ENCODE results near the gene NSUN2. TPM values are rescaled to one million over a fixed set of nuclear protein-coding genes. Genes with fewer than 3 reads are reported as not detected.
"Not testable (repeated sequence)": the region's sequence is repeated elsewhere in the genome, so short reads cannot be mapped to it uniquely, and the experiment has no call there.

NSUN2 gene
- polyA plus RNA-seq, 2 donors = 24.5 to 44.4 TPM

- no peak overlapping the region for H3K4me3 ChIP-seq (ENCODE audit: low read depth in 1 of 2, low read length in 2 of 2)
- no peaks in the 10 kb centered on the region for H3K27me3 ChIP-seq (ENCODE audit: control insufficient read depth in 1 of 2, insufficient read depth in 2 of 2, low read length in 2 of 2)
- H3K36me3 ChIP-seq (ENCODE audit: control insufficient read depth in 2 of 2, insufficient read depth in 2 of 2, low read length in 1 of 2) = peaks cover 4 to 9% of the 10 kb centered on the region in 2 donors
- 83 to 87% methylated on average over 5 of the region's 5 CpGs for WGBS, 2 donors
- H3K9me3 ChIP-seq (ENCODE audit: control insufficient read depth in 2 of 2, insufficient read depth in 1 of 2, low read depth in 1 of 2, low read length in 1 of 2) = no peaks in the 10 kb centered on the region
- no peaks in the 10 kb centered on the region for H3K4me1 ChIP-seq (ENCODE audit: control insufficient read depth in 2 of 2, insufficient read depth in 2 of 2, low read length in 1 of 2)
- H3K27ac ChIP-seq (ENCODE audit: low read depth in 2 of 2, low read length in 1 of 2) = no peak overlapping the region
These were observed 40.2 kb upstream of the NSUN2 start for GRCh38 chr5:6673031-6673430.

- H3K36me3 ChIP-seq (ENCODE audit: control insufficient read depth in 2 of 2, insufficient read depth in 2 of 2, low read length in 1 of 2) = peaks cover 9 to 16% of the 10 kb centered on the region in 2 donors
- not testable (repeated sequence) for H3K9me3 ChIP-seq (ENCODE audit: control insufficient read depth in 2 of 2, insufficient read depth in 1 of 2, low read depth in 1 of 2, low read length in 1 of 2); H3K4me3 ChIP-seq (ENCODE audit: low read depth in 1 of 2, low read length in 2 of 2); H3K4me1 ChIP-seq (ENCODE audit: control insufficient read depth in 2 of 2, insufficient read depth in 2 of 2, low read length in 1 of 2); H3K27me3 ChIP-seq (ENCODE audit: control insufficient read depth in 1 of 2, insufficient read depth in 2 of 2, low read length in 2 of 2); H3K27ac ChIP-seq (ENCODE audit: low read depth in 2 of 2, low read length in 1 of 2)
- 84 to 89% methylated on average over 9 of the region's 9 CpGs for WGBS, 2 donors
These were observed 35.9 kb upstream of the NSUN2 start for GRCh38 chr5:6668717-6669116.

GRCh38 chr5:6667648-6668047, 34.8 kb upstream of the NSUN2 start:
- WGBS, 2 donors = 91 to 93% methylated on average over 5 of the region's 5 CpGs
- no peaks in the 10 kb centered on the region for H3K4me1 ChIP-seq (ENCODE audit: control insufficient read depth in 2 of 2, insufficient read depth in 2 of 2, low read length in 1 of 2)
- H3K9me3 ChIP-seq (ENCODE audit: control insufficient read depth in 2 of 2, insufficient read depth in 1 of 2, low read depth in 1 of 2, low read length in 1 of 2) = no peaks in the 10 kb centered on the region
- H3K4me3 ChIP-seq (ENCODE audit: low read depth in 1 of 2, low read length in 2 of 2) = no peak overlapping the region
- H3K27ac ChIP-seq (ENCODE audit: low read depth in 2 of 2, low read length in 1 of 2) = no peak overlapping the region
- no peaks in the 10 kb centered on the region for H3K27me3 ChIP-seq (ENCODE audit: control insufficient read depth in 1 of 2, insufficient read depth in 2 of 2, low read length in 2 of 2)
- H3K36me3 ChIP-seq (ENCODE audit: control insufficient read depth in 2 of 2, insufficient read depth in 2 of 2, low read length in 1 of 2) = peaks cover 9 to 16% of the 10 kb centered on the region in 2 donors

GRCh38 chr5:6666762-6667161, 33.9 kb upstream of the NSUN2 start:
- peaks cover 9 to 20% of the 10 kb centered on the region in 2 donors for H3K36me3 ChIP-seq (ENCODE audit: control insufficient read depth in 2 of 2, insufficient read depth in 2 of 2, low read length in 1 of 2)
- H3K27ac ChIP-seq (ENCODE audit: low read depth in 2 of 2, low read length in 1 of 2) = no peak overlapping the region
- H3K4me3 ChIP-seq (ENCODE audit: low read depth in 1 of 2, low read length in 2 of 2) = no peak overlapping the region
- WGBS, 2 donors = 91 to 95% methylated on average over 15 of the region's 15 CpGs
- no peaks in the 10 kb centered on the region for H3K4me1 ChIP-seq (ENCODE audit: control insufficient read depth in 2 of 2, insufficient read depth in 2 of 2, low read length in 1 of 2)
- no peaks in the 10 kb centered on the region for H3K27me3 ChIP-seq (ENCODE audit: control insufficient read depth in 1 of 2, insufficient read depth in 2 of 2, low read length in 2 of 2)
- H3K9me3 ChIP-seq (ENCODE audit: control insufficient read depth in 2 of 2, insufficient read depth in 1 of 2, low read depth in 1 of 2, low read length in 1 of 2) = no peaks in the 10 kb centered on the region

- H3K9me3 ChIP-seq (ENCODE audit: control insufficient read depth in 2 of 2, insufficient read depth in 1 of 2, low read depth in 1 of 2, low read length in 1 of 2) = peaks cover 0 to 3% of the 10 kb centered on the region in 2 donors
- 95% methylated on average over 3 of the region's 3 CpGs for WGBS, 2 donors
- no peak overlapping the region for H3K27ac ChIP-seq (ENCODE audit: low read depth in 2 of 2, low read length in 1 of 2)
- H3K4me1 ChIP-seq (ENCODE audit: control insufficient read depth in 2 of 2, insufficient read depth in 2 of 2, low read length in 1 of 2) = no peaks in the 10 kb centered on the region
- no peak overlapping the region for H3K4me3 ChIP-seq (ENCODE audit: low read depth in 1 of 2, low read length in 2 of 2)
- peaks cover 11 to 26% of the 10 kb centered on the region in 2 donors for H3K36me3 ChIP-seq (ENCODE audit: control insufficient read depth in 2 of 2, insufficient read depth in 2 of 2, low read length in 1 of 2)
- no peaks in the 10 kb centered on the region for H3K27me3 ChIP-seq (ENCODE audit: control insufficient read depth in 1 of 2, insufficient read depth in 2 of 2, low read length in 2 of 2)
These were observed 27.8 kb upstream of the NSUN2 start for GRCh38 chr5:6660688-6661087.

GRCh38 chr5:6659941-6660684, 27.3 kb upstream of the NSUN2 start:
- Histone ChIP-seq H3K36me3 (ENCODE audit: control insufficient read depth in 2 of 2, insufficient read depth in 2 of 2, low read length in 1 of 2) (peaks cover 11 to 29% of the 10 kb centered on the region in 2 donors), H3K4me3 (ENCODE audit: low read depth in 1 of 2, low read length in 2 of 2) (no peak overlapping the region), H3K27me3 (ENCODE audit: control insufficient read depth in 1 of 2, insufficient read depth in 2 of 2, low read length in 2 of 2) (no peaks in the 10 kb centered on the region), H3K27ac (ENCODE audit: low read depth in 2 of 2, low read length in 1 of 2) (no peak overlapping the region), H3K9me3 (ENCODE audit: control insufficient read depth in 2 of 2, insufficient read depth in 1 of 2, low read depth in 1 of 2, low read length in 1 of 2) (peaks cover 0 to 6% of the 10 kb centered on the region in 2 donors), H3K4me1 (ENCODE audit: control insufficient read depth in 2 of 2, insufficient read depth in 2 of 2, low read length in 1 of 2) (no peaks in the 10 kb centered on the region)
- 80 to 85% methylated on average over 13 of the region's 13 CpGs for WGBS, 2 donors

- H3K36me3 ChIP-seq (ENCODE audit: control insufficient read depth in 2 of 2, insufficient read depth in 2 of 2, low read length in 1 of 2) = peaks cover 11 to 24% of the 10 kb centered on the region in 2 donors
- no peak overlapping the region for H3K27ac ChIP-seq (ENCODE audit: low read depth in 2 of 2, low read length in 1 of 2)
- no peaks in the 10 kb centered on the region for H3K4me1 ChIP-seq (ENCODE audit: control insufficient read depth in 2 of 2, insufficient read depth in 2 of 2, low read length in 1 of 2)
- H3K9me3 ChIP-seq (ENCODE audit: control insufficient read depth in 2 of 2, insufficient read depth in 1 of 2, low read depth in 1 of 2, low read length in 1 of 2) = peaks cover 0 to 6% of the 10 kb centered on the region in 2 donors
- 97 to 98% methylated on average over 5 of the region's 5 CpGs for WGBS, 2 donors
- no peak overlapping the region for H3K4me3 ChIP-seq (ENCODE audit: low read depth in 1 of 2, low read length in 2 of 2)
- no peaks in the 10 kb centered on the region for H3K27me3 ChIP-seq (ENCODE audit: control insufficient read depth in 1 of 2, insufficient read depth in 2 of 2, low read length in 2 of 2)
These were observed 23.8 kb upstream of the NSUN2 start for GRCh38 chr5:6656680-6657079.

- H3K27me3 ChIP-seq (ENCODE audit: control insufficient read depth in 1 of 2, insufficient read depth in 2 of 2, low read length in 2 of 2) = no peaks in the 10 kb centered on the region
- WGBS, 2 donors = 99% methylated on average over 8 of the region's 8 CpGs
- peaks cover 11 to 24% of the 10 kb centered on the region in 2 donors for H3K36me3 ChIP-seq (ENCODE audit: control insufficient read depth in 2 of 2, insufficient read depth in 2 of 2, low read length in 1 of 2)
- no peak overlapping the region for H3K4me3 ChIP-seq (ENCODE audit: low read depth in 1 of 2, low read length in 2 of 2)
- peaks cover 0 to 6% of the 10 kb centered on the region in 2 donors for H3K9me3 ChIP-seq (ENCODE audit: control insufficient read depth in 2 of 2, insufficient read depth in 1 of 2, low read depth in 1 of 2, low read length in 1 of 2)
- no peak overlapping the region for H3K27ac ChIP-seq (ENCODE audit: low read depth in 2 of 2, low read length in 1 of 2)
- no peaks in the 10 kb centered on the region for H3K4me1 ChIP-seq (ENCODE audit: control insufficient read depth in 2 of 2, insufficient read depth in 2 of 2, low read length in 1 of 2)
These were observed 22.6 kb upstream of the NSUN2 start for GRCh38 chr5:6655432-6655831.

- no peak overlapping the region for H3K4me3 ChIP-seq (ENCODE audit: low read depth in 1 of 2, low read length in 2 of 2)
- no peaks in the 10 kb centered on the region for H3K27me3 ChIP-seq (ENCODE audit: control insufficient read depth in 1 of 2, insufficient read depth in 2 of 2, low read length in 2 of 2)
- H3K9me3 ChIP-seq (ENCODE audit: control insufficient read depth in 2 of 2, insufficient read depth in 1 of 2, low read depth in 1 of 2, low read length in 1 of 2) = peaks cover 0 to 6% of the 10 kb centered on the region in 2 donors
- H3K4me1 ChIP-seq (ENCODE audit: control insufficient read depth in 2 of 2, insufficient read depth in 2 of 2, low read length in 1 of 2) = peaks cover 0 to 2% of the 10 kb centered on the region in 2 donors
- H3K27ac ChIP-seq (ENCODE audit: low read depth in 2 of 2, low read length in 1 of 2) = no peak overlapping the region
- H3K36me3 ChIP-seq (ENCODE audit: control insufficient read depth in 2 of 2, insufficient read depth in 2 of 2, low read length in 1 of 2) = peaks cover 5 to 13% of the 10 kb centered on the region in 2 donors
- 78 to 89% methylated on average over 6 of the region's 6 CpGs for WGBS, 2 donors
These were observed 19.2 kb upstream of the NSUN2 start for GRCh38 chr5:6652025-6652424.

GRCh38 chr5:6649681-6650080, 16.8 kb upstream of the NSUN2 start:
- H3K36me3 ChIP-seq (ENCODE audit: control insufficient read depth in 2 of 2, insufficient read depth in 2 of 2, low read length in 1 of 2) = peaks cover 3 to 5% of the 10 kb centered on the region in 2 donors

More at GRCh38 chr5:6649681-6650080, 16.8 kb upstream of the NSUN2 start:
- H3K4me3 ChIP-seq (ENCODE audit: low read depth in 1 of 2, low read length in 2 of 2) = no peak overlapping the region
- no peaks in the 10 kb centered on the region for H3K9me3 ChIP-seq (ENCODE audit: control insufficient read depth in 2 of 2, insufficient read depth in 1 of 2, low read depth in 1 of 2, low read length in 1 of 2)
- peaks cover 0 to 2% of the 10 kb centered on the region in 2 donors for H3K4me1 ChIP-seq (ENCODE audit: control insufficient read depth in 2 of 2, insufficient read depth in 2 of 2, low read length in 1 of 2)
- no peak overlapping the region for H3K27ac ChIP-seq (ENCODE audit: low read depth in 2 of 2, low read length in 1 of 2)
- 94 to 96% methylated on average over 9 of the region's 9 CpGs for WGBS, 2 donors
- no peaks in the 10 kb centered on the region for H3K27me3 ChIP-seq (ENCODE audit: control insufficient read depth in 1 of 2, insufficient read depth in 2 of 2, low read length in 2 of 2)

All from esophagus (tissue), 2 donors.